Measurements from ENCODE around the gene THADA. TPM values are rescaled to one million over a fixed set of nuclear protein-coding genes. Genes with fewer than 3 reads are reported as not detected.

Gene THADA
- total RNA-seq, 1 donor from 2014 or later: 19.4 TPM

DNA sequence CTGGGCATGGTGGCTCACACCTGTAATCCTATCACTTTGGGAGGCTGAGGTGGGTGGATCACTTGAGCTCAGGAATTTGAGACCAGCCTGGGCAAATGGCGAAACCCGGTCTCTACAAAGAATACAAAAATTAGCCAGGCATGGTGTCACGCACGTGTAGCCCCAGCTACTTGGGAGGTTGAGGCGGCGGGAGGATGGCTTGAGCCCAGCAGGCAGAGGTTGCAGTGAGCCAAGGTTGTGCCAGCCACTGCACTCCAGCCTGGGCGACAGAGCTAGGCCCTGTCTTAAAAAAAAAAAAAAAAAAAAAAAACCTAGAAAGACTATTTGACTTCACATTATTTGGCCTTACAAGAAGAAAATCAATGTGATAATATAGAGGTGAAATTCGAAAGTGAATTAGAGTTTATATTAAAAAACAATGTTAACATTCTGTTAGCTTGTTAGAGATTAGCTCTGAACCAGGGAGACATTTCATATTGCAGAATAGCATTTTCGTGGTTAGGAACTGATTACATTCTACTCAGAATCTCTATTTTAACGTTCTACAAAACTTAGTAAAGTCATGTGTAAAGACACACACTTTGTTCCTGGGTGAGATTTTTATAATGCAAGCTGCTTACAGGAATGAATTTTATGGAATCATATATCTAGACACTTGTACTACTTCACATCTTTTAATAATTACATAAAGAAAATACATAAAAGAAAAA lies 120.5 kb downstream of the THADA start:
- no peak for DNase-seq (ENCODE audit: low spot score)
- Mint-ChIP-seq H3K27me3 (ENCODE audit: unreplicated experiment) (peaks cover 3% of the 10 kb centered on the region), H3K4me3 (ENCODE audit: unreplicated experiment) (no peak overlapping the region), H3K36me3 (ENCODE audit: low read depth, unreplicated experiment) (no peaks in the 10 kb centered on the region), H3K4me1 (ENCODE audit: unreplicated experiment) (peaks cover 11% of the 10 kb centered on the region), H3K9me3 (ENCODE audit: unreplicated experiment) (no peaks in the 10 kb centered on the region), H3K27ac (ENCODE audit: unreplicated experiment) (no peak overlapping the region)
- no peak for TF ChIP-seq CTCF (IDR thresholded peaks at IDR 0.05; ENCODE audit: unreplicated experiment)

DNA sequence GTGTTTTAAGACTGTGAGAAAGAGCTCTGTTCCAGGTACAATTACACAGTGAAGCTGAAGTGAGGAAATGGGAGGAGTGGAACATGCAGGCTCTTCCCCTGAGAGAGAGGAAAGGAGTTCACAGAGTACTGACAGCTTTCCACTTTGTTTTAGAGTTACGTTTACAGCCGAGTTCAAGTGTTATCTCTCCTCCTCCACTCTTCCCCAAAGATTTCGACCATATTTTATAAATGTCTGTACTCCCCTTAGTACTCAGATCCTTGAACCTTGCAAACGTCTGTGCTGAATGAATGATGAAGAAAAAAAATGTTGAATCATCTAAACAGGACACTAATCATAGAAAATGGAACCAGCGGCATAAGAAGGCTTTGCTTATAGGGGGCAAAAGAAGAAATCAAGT lies 121.6 kb downstream of the THADA start:
- H3K27me3 Mint-ChIP-seq (ENCODE audit: unreplicated experiment): peaks cover 3% of the 10 kb centered on the region
- peak overlapping the region; percentile 13 for H3K27ac Mint-ChIP-seq (ENCODE audit: unreplicated experiment)
- no peaks in the 10 kb centered on the region for H3K36me3 Mint-ChIP-seq (ENCODE audit: low read depth, unreplicated experiment)
- no peaks in the 10 kb centered on the region for H3K9me3 Mint-ChIP-seq (ENCODE audit: unreplicated experiment)
- DNase-seq (ENCODE audit: low spot score): no peak
- no peak for TF ChIP-seq CTCF (IDR thresholded peaks at IDR 0.05; ENCODE audit: unreplicated experiment)
- H3K4me1 Mint-ChIP-seq (ENCODE audit: unreplicated experiment): peaks cover 12% of the 10 kb centered on the region
- H3K4me3 Mint-ChIP-seq (ENCODE audit: unreplicated experiment): no peak overlapping the region

- H3K9me3 Mint-ChIP-seq (ENCODE audit: unreplicated experiment): no peaks in the 10 kb centered on the region
- no peak for TF ChIP-seq CTCF (IDR thresholded peaks at IDR 0.05; ENCODE audit: unreplicated experiment)
Measured at GRCh38 chr2:43473767-43474166, 122.1 kb downstream of the THADA start.

GRCh38 chr2:43472527-43473194 lies 123.2 kb downstream of the THADA start:
- no peak for TF ChIP-seq CTCF (IDR thresholded peaks at IDR 0.05; ENCODE audit: unreplicated experiment)

More at GRCh38 chr2:43473767-43474166, 122.1 kb downstream of the THADA start:
- no peak for DNase-seq (ENCODE audit: low spot score)
- peaks cover 3% of the 10 kb centered on the region for H3K27me3 Mint-ChIP-seq (ENCODE audit: unreplicated experiment)
- no peak overlapping the region for H3K4me3 Mint-ChIP-seq (ENCODE audit: unreplicated experiment)
- no peaks in the 10 kb centered on the region for H3K36me3 Mint-ChIP-seq (ENCODE audit: low read depth, unreplicated experiment)
- peaks cover 17% of the 10 kb centered on the region for H3K4me1 Mint-ChIP-seq (ENCODE audit: unreplicated experiment)
- H3K27ac Mint-ChIP-seq (ENCODE audit: unreplicated experiment): peak overlapping the region; percentile 6

DNA sequence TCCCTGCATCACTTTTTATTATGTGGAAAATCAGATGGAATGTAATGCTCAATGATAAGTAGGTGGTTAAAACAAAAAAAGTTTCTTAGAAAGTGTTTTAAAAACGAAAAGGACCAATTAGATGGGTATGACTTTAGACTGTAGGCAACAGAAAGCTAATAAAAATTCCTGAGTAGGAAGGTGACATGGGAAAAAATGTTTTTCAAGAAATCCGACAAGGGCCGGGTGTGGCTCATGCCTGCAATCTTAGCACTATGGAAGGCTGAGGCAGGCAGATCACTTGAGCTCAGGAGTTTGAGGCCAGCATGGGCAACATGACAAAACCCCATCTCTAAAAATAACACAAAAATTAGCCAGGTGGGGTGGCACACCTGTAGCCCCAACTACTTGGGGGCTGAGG lies 126.1 kb downstream of the THADA start:
- no peak overlapping the region for H3K4me3 Mint-ChIP-seq (ENCODE audit: unreplicated experiment)
- TF ChIP-seq CTCF (IDR thresholded peaks at IDR 0.05; ENCODE audit: unreplicated experiment): no peak
- H3K36me3 Mint-ChIP-seq (ENCODE audit: low read depth, unreplicated experiment): no peaks in the 10 kb centered on the region
- H3K4me1 Mint-ChIP-seq (ENCODE audit: unreplicated experiment): peaks cover 20% of the 10 kb centered on the region
- H3K27ac Mint-ChIP-seq (ENCODE audit: unreplicated experiment): no peak overlapping the region
- H3K9me3 Mint-ChIP-seq (ENCODE audit: unreplicated experiment): no peaks in the 10 kb centered on the region
- no peaks in the 10 kb centered on the region for H3K27me3 Mint-ChIP-seq (ENCODE audit: unreplicated experiment)
- DNase-seq (ENCODE audit: low spot score): no peak

More at GRCh38 chr2:43472527-43473194, 123.2 kb downstream of the THADA start:
- Mint-ChIP-seq H3K36me3 (ENCODE audit: low read depth, unreplicated experiment) (no peaks in the 10 kb centered on the region), H3K27ac (ENCODE audit: unreplicated experiment) (no peak overlapping the region), H3K27me3 (ENCODE audit: unreplicated experiment) (peaks cover 3% of the 10 kb centered on the region), H3K4me3 (ENCODE audit: unreplicated experiment) (no peak overlapping the region), H3K9me3 (ENCODE audit: unreplicated experiment) (no peaks in the 10 kb centered on the region), H3K4me1 (ENCODE audit: unreplicated experiment) (peaks cover 22% of the 10 kb centered on the region)
- DNase-seq (ENCODE audit: low spot score): no peak
